HepG2 (cell line): ENCODE measurements around the gene FAM162A. TPM values are rescaled to one million over a fixed set of nuclear protein-coding genes. Genes with fewer than 3 reads are reported as not detected.

Source experiments
- ARNT2 ChIP-seq: sonication (generic); formaldehyde crosslinking; IDR thresholded peaks from 2 replicates; pipeline ENCODE4 v1.8.0; 2022; ENCODE audit warnings: mild to moderate bottlenecking, low read depth, missing genetic modification reagents, moderate library complexity
- ATAD3A ChIP-seq: sonication (generic); formaldehyde crosslinking; IDR thresholded peaks from 2 replicates; pipeline ENCODE4 v1.4.0; 2020; ENCODE audit warnings: missing genetic modification reagents
- EP300 ChIP-seq, 3 experiments: sonication (generic) in 1 of 3; formaldehyde crosslinking in 1 of 3; IDR thresholded peaks; 2 replicates each; pipeline versions ENCODE4 v1.5.1 to v1.6.1; 2011 to 2020; ENCODE audit warnings: low read depth in 2 of 3, low read length in 2 of 3, borderline replicate concordance in 1 of 3, improper control_type of control experiment in 1 of 3, mild to moderate bottlenecking in 1 of 3, missing genetic modification reagents in 1 of 3, moderate library complexity in 1 of 3
- GABPA ChIP-seq, 2 experiments: IDR thresholded peaks; 2 replicates each; pipeline ENCODE4 v1.6.1; 2011 to 2016; ENCODE audit warnings: low read depth in 2 of 2, low read length in 1 of 2, missing biosample characterization in 1 of 2, missing genetic modification characterization in 1 of 2
- KLF15 ChIP-seq: sonication (generic); formaldehyde crosslinking; IDR thresholded peaks from 2 replicates; pipeline ENCODE4 v1.8.1; 2023; ENCODE audit warnings: borderline replicate concordance, mild to moderate bottlenecking, inconsistent platforms, missing genetic modification reagents, mixed read lengths
- KLF6 ChIP-seq: IDR thresholded peaks from 2 replicates; pipeline ENCODE4 v1.8.0; 2016; ENCODE audit warnings: missing biosample characterization, missing genetic modification reagents
- MAFK ChIP-seq, 2 experiments: IDR thresholded peaks in 1 of 2; conservative IDR thresholded peaks in 1 of 2; 2 replicates each; pipeline ENCODE4 v1.6.1; 2011; ENCODE audit warnings: improper control_type of control experiment in 2 of 2, low read length in 2 of 2
- RBFOX2 ChIP-seq: fragments of 200-400 bp; formaldehyde crosslinking; IDR thresholded peaks from 2 replicates; pipeline ENCODE4 v1.6.1; 2017; ENCODE audit warnings: low read depth, mild to moderate bottlenecking, low read length
- SP5 ChIP-seq: IDR thresholded peaks from 2 replicates; pipeline ENCODE4 v1.6.1; 2016; ENCODE audit warnings: low read depth, borderline replicate concordance
- SRSF9 ChIP-seq: fragments of 200-400 bp; formaldehyde crosslinking; IDR thresholded peaks from 2 replicates; pipeline ENCODE4 v1.6.1; 2018; ENCODE audit warnings: borderline replicate concordance, mild to moderate bottlenecking, low read depth, low read length; ENCODE audit not compliant: insufficient read depth, poor library complexity, severe bottlenecking
- YEATS4 ChIP-seq: sonication (generic); formaldehyde crosslinking; IDR thresholded peaks from 2 replicates; pipeline ENCODE4 v1.4.0; 2020; ENCODE audit warnings: missing genetic modification reagents, borderline replicate concordance
- ZFP37 ChIP-seq: sonication (generic); formaldehyde crosslinking; IDR thresholded peaks from 2 replicates; pipeline ENCODE4 v1.4.0; 2020; ENCODE audit warnings: missing genetic modification reagents, borderline replicate concordance
- ZNF124 ChIP-seq: sonication (generic); formaldehyde crosslinking; IDR thresholded peaks from 2 replicates; pipeline ENCODE4 v1.4.0; 2020; ENCODE audit warnings: missing genetic modification reagents
- ZSCAN21 ChIP-seq: sonication (generic); formaldehyde crosslinking; IDR thresholded peaks from 2 replicates; pipeline ENCODE4 v1.8.0; 2022; ENCODE audit warnings: mild to moderate bottlenecking, missing genetic modification reagents, moderate library complexity, borderline replicate concordance
- polyA plus RNA-seq, 8 experiments: library from polyadenylated mRNA; depleted of rRNA in 3 of 8; stranded (reverse) in 7 of 8; unstranded in 1 of 8; fragments of >200 nt; fragmentation: Illumina TruSeq in 4 of 8; extraction: Trizol in 4 of 8; gene quantifications; 2 replicates each; pipeline versions ENCODE4 v1.2.1 to v1.2.3, GENCODE V29; 2011 to 2016; ENCODE audit warnings: low read depth in 4 of 8, missing spikeins in 1 of 8, mixed read lengths in 1 of 8; ENCODE audit not compliant: insufficient read depth in 1 of 8
- total RNA-seq, 5 experiments: library from RNA; depleted of rRNA; stranded (reverse); fragments of >200 nt; fragmentation: Illumina TruSeq; extraction: Trizol; gene quantifications; 2 replicates each; pipeline ENCODE4 v1.2.3, GENCODE V29; 2016; ENCODE audit warnings: low read depth in 1 of 5
- TF ChIP-seq, protein P1 (sequence below): sonication (generic); formaldehyde crosslinking; conservative IDR thresholded peaks from 2 replicates; pipeline ENCODE4 v1.4.0; 2020; ENCODE audit warnings: mild to moderate bottlenecking, missing genetic modification reagents, moderate library complexity
- TF ChIP-seq, protein P2 (sequence below): IDR thresholded peaks from 2 replicates; pipeline ENCODE4 v1.6.1; 2016; ENCODE audit warnings: missing genetic modification reagents, missing compliant biosample characterization
- TF ChIP-seq, protein P3 (sequence below): sonication (generic); formaldehyde crosslinking; IDR thresholded peaks from 2 replicates; pipeline ENCODE4 v1.8.1; 2023; ENCODE audit warnings: mild to moderate bottlenecking, moderate library complexity, missing genetic modification reagents

Gene FAM162A
- total and polyA plus RNA-seq, 2 of the 13 experiments (the other 11 are each of a cell fraction or from before 2014, with no cell fraction given), result 115 to 155 TPM

DNA sequence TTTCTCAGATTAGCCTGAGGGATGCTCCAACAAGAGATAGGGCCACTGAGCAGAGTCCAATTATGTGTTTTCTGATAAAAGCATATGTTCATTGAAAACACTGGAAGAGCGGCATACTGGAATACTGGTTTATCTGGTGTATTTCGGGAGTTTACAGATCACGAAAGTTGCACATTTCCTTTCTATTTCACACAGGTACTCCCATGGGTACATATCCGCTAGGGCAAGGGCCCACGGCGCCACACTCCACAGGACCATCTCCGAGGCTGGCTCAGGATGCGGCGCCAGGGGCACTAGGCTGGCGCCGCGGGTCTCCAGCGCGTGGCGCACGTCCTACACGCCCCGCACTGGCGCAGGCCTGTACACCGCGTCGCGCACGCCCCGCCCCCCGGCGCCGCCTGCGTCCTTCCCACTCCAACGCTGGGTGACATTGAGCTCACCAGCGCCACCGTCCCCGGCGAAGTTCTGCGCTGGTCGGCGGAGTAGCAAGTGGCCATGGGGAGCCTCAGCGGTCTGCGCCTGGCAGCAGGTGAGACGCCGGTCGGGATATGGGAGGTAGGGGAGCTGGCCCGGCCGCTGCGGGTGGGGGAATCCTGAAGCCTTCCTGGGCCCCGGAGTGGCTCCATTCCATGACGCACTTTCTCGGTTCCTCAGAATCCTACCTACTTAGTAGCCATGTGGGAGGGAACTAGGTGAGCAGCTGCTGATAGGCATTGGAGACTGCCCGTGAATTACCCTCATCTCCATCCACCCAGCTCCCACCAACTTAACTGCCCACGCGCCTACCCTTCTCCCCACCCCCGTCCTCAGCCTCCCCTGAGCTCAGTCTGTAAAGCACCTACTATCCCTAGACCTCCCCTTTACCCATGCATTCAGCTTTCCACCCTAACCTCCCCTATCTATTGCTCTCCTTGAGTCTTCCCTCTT, at the start of gene FAM162A (continued):
- TF ChIP-seq, protein P1, sequence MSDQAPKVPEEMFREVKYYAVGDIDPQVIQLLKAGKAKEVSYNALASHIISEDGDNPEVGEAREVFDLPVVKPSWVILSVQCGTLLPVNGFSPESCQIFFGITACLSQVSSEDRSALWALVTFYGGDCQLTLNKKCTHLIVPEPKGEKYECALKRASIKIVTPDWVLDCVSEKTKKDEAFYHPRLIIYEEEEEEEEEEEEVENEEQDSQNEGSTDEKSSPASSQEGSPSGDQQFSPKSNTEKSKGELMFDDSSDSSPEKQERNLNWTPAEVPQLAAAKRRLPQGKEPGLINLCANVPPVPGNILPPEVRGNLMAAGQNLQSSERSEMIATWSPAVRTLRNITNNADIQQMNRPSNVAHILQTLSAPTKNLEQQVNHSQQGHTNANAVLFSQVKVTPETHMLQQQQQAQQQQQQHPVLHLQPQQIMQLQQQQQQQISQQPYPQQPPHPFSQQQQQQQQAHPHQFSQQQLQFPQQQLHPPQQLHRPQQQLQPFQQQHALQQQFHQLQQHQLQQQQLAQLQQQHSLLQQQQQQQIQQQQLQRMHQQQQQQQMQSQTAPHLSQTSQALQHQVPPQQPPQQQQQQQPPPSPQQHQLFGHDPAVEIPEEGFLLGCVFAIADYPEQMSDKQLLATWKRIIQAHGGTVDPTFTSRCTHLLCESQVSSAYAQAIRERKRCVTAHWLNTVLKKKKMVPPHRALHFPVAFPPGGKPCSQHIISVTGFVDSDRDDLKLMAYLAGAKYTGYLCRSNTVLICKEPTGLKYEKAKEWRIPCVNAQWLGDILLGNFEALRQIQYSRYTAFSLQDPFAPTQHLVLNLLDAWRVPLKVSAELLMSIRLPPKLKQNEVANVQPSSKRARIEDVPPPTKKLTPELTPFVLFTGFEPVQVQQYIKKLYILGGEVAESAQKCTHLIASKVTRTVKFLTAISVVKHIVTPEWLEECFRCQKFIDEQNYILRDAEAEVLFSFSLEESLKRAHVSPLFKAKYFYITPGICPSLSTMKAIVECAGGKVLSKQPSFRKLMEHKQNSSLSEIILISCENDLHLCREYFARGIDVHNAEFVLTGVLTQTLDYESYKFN (CRISPR knock-in tag), result peak; percentile 66; the same call in 1 of the 2 replicates
- TF ChIP-seq ZNF124 (CRISPR knock-in tag), result peak; percentile 82; the same call in 1 of the 2 replicates
- no peak for TF ChIP-seq ATAD3A (CRISPR knock-in tag)
- TF ChIP-seq KLF15 (CRISPR knock-in tag), result no peak; the same call in 1 of the 2 replicates
- TF ChIP-seq KLF6 (CRISPR knock-in tag), result peak; percentile 83
- TF ChIP-seq RBFOX2, result peak; percentile 98
- no peak for TF ChIP-seq SRSF9
- peak; percentile 87; the same call in 1 of the 2 replicates for TF ChIP-seq ZSCAN21 (CRISPR knock-in tag)
- TF ChIP-seq MAFK (conservative IDR thresholded peaks at IDR 0.05 in 1 of 2, IDR thresholded peaks at IDR 0.05 in 1 of 2; ENCODE audit: low read length in 2 of 2), result no peak
- no peak for TF ChIP-seq ZFP37 (CRISPR knock-in tag)
- TF ChIP-seq SP5 (CRISPR knock-in tag), result peak; percentile 74
- TF ChIP-seq, protein P2, sequence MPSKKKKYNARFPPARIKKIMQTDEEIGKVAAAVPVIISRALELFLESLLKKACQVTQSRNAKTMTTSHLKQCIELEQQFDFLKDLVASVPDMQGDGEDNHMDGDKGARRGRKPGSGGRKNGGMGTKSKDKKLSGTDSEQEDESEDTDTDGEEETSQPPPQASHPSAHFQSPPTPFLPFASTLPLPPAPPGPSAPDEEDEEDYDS (CRISPR knock-in tag), result peak; percentile 95
- TF ChIP-seq ARNT2 (CRISPR knock-in tag), result no peak; the same call in 1 of the 2 replicates
- TF ChIP-seq GABPA (IDR thresholded peaks at IDR 0.05; ENCODE audit: low read depth, low read length), result no peak
- TF ChIP-seq GABPA (CRISPR knock-in tag; IDR thresholded peaks at IDR 0.05; ENCODE audit: low read depth), result 0 out of 2 replicates have a peak, but pooled peaks have one; percentile 18
- peak; percentile 97 for TF ChIP-seq YEATS4 (CRISPR knock-in tag)
- TF ChIP-seq, protein P3, sequence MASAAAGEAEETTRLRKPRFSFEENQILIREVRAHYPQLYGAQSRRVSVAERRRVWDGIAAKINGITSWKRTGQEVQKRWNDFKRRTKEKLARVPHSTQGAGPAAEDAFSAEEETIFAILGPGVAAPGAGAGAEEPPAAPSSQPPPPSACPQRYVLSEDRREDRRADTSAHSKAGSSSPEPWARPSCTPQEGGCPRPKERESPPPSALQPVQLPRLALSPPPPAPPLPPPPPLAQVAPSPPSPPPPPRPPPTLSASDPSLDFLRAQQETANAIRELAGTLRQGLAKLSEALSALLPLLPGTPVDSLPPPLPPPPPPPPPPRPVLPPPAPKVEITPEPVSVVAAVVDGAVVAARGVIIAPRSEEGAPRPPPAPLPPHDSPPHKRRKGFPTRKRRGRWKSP (CRISPR knock-in tag), result peak; percentile 98
- 0 out of 4 replicates have a peak, but pooled peaks of 1 of the 2 experiments have one; percentile 20 for TF ChIP-seq EP300 (IDR thresholded peaks at IDR 0.05; ENCODE audit: low read depth in 2 of 2, low read length in 2 of 2)
- TF ChIP-seq EP300 (CRISPR knock-in tag; IDR thresholded peaks at IDR 0.05; ENCODE audit: borderline replicate concordance), result no peak
